B cell (primary cell): ENCODE data around the gene TYRP1.

ENCODE experiments used
- EZH2 ChIP-seq: IDR thresholded peaks from 2 replicates; pipeline ENCODE4 v1.6.1; 2012; ENCODE audit warnings: borderline replicate concordance, low read depth, mild to moderate bottlenecking, moderate library complexity, low read length; ENCODE audit not compliant: insufficient read depth, poor library complexity, severe bottlenecking
- TF ChIP-seq, protein P1 (sequence below): fragments of 200-600 bp; IDR thresholded peaks from one replicate; pipeline ENCODE4 v1.8.0; 2022; ENCODE audit warnings: antibody characterized with exemption, mild to moderate bottlenecking

DNA sequence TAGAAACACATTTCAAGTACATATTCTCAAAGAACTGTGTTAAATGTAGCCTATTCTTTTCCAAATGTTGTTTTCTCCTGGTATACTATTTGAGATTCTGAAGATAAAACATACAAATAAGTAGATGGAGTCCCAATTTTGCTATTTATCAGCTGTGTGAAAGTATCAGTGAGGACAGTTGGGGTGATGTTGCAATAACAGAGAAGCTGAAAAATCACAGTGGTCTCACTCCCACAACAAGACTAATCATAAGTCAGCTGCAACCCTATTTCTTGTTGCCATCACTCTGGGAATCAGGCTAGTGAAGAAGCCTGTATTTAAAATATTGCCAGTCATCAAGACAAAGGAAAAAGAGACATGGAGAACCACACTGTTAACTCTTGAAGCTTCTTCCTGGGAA lies 55.8 kb downstream of the TYRP1 start:
- TF ChIP-seq, protein P1, sequence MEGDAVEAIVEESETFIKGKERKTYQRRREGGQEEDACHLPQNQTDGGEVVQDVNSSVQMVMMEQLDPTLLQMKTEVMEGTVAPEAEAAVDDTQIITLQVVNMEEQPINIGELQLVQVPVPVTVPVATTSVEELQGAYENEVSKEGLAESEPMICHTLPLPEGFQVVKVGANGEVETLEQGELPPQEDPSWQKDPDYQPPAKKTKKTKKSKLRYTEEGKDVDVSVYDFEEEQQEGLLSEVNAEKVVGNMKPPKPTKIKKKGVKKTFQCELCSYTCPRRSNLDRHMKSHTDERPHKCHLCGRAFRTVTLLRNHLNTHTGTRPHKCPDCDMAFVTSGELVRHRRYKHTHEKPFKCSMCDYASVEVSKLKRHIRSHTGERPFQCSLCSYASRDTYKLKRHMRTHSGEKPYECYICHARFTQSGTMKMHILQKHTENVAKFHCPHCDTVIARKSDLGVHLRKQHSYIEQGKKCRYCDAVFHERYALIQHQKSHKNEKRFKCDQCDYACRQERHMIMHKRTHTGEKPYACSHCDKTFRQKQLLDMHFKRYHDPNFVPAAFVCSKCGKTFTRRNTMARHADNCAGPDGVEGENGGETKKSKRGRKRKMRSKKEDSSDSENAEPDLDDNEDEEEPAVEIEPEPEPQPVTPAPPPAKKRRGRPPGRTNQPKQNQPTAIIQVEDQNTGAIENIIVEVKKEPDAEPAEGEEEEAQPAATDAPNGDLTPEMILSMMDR = no peak
- TF ChIP-seq EZH2 = no peak
